ENCODE measurements around the gene ADAMTS9.

DNA sequence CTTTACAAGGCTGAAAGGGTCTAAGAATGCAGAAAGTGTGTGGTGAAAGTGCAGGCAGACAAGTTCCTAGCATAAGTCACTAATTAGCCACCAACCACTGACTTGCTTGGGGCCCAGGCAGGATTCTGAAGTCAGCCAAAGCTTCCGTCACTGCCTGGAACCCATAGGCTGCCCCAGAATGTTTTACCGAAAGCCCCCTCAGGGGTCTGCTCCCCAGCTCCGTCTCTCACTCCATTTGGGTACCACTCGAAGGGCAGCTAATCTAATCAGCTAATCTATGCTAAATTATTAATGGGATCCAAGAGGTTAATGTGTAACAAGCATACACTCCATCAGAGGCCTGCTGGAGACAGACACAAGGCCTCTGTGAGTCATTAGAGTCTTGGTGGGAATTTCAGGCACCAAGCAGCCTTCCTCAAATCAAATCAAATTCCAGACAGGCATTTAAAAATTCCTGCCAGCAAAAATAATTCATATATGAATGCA lies 13.2 kb downstream of the ADAMTS9 start:
- TF ChIP-seq, protein P1, sequence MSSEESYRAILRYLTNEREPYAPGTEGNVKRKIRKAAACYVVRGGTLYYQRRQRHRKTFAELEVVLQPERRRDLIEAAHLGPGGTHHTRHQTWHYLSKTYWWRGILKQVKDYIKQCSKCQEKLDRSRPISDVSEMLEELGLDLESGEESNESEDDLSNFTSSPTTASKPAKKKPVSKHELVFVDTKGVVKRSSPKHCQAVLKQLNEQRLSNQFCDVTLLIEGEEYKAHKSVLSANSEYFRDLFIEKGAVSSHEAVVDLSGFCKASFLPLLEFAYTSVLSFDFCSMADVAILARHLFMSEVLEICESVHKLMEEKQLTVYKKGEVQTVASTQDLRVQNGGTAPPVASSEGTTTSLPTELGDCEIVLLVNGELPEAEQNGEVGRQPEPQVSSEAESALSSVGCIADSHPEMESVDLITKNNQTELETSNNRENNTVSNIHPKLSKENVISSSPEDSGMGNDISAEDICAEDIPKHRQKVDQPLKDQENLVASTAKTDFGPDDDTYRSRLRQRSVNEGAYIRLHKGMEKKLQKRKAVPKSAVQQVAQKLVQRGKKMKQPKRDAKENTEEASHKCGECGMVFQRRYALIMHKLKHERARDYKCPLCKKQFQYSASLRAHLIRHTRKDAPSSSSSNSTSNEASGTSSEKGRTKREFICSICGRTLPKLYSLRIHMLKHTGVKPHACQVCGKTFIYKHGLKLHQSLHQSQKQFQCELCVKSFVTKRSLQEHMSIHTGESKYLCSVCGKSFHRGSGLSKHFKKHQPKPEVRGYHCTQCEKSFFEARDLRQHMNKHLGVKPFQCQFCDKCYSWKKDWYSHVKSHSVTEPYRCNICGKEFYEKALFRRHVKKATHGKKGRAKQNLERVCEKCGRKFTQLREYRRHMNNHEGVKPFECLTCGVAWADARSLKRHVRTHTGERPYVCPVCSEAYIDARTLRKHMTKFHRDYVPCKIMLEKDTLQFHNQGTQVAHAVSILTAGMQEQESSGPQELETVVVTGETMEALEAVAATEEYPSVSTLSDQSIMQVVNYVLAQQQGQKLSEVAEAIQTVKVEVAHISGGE (CRISPR knock-in tag; IDR thresholded peaks at IDR 0.05), result no peak
- no peak for TF ChIP-seq FOXM1 (IDR thresholded peaks at IDR 0.05; ENCODE audit: low read depth)
- no peak for TF ChIP-seq FOXM1 (CRISPR knock-in tag; IDR thresholded peaks at IDR 0.05; ENCODE audit: low read depth)
- no peak for TF ChIP-seq SPI1 (IDR thresholded peaks at IDR 0.05; ENCODE audit: borderline replicate concordance, low read depth, low read length)

All from K562 (cell line).